Cardiac muscle cell (in vitro differentiated cells and primary cell): ENCODE measurements around the gene ASCC1. TPM values are rescaled to one million over a fixed set of nuclear protein-coding genes. Genes with fewer than 3 reads are reported as not detected.

Source experiments
- DNase-seq, 2 donors: peaks; one replicate each; pipeline versions ENCODE4 v3.0.0 to v3.0.0-alpha.2; 2010 to 2017; ENCODE audit warnings: low read depth in 1 of 2, low spot score in 1 of 2
- H3K27ac ChIP-seq: fragments of 200-600 bp; sonication (generic); 2 replicates; pipeline ENCODE4 v1.5.1; 2016
- H3K27me3 ChIP-seq: fragments of 200-600 bp; sonication (generic); 2 replicates; pipeline ENCODE4 v1.6.0; 2016; ENCODE audit warnings: control low read depth
- H3K36me3 ChIP-seq: fragments of 200-600 bp; sonication (generic); 2 replicates; pipeline ENCODE4 v1.5.1; 2016; ENCODE audit warnings: control low read depth
- H3K4me1 ChIP-seq: fragments of 200-600 bp; sonication (generic); 2 replicates; pipeline ENCODE4 v1.8.1; 2017; ENCODE audit warnings: low read depth, mild to moderate bottlenecking, mixed run types
- H3K4me3 ChIP-seq: fragments of 200-600 bp; sonication (generic); 2 replicates; pipeline ENCODE4 v1.5.1; 2016; ENCODE audit warnings: mild to moderate bottlenecking
- H3K9me3 ChIP-seq: fragments of 200-600 bp; sonication (generic); 2 replicates; pipeline ENCODE4 v1.5.1; 2017; ENCODE audit warnings: low read depth, mild to moderate bottlenecking, control low read depth
- polyA plus RNA-seq: library from polyadenylated mRNA; unstranded; fragments of >200 nt; fragmentation: Nextera tagmentation; extraction: Ambion mirVana; gene quantifications from 2 replicates; pipeline ENCODE4 v1.2.1, GENCODE V29; 2016
- total RNA-seq: library from RNA; depleted of rRNA; stranded (reverse); fragments of >200 nt; gene quantifications from 2 replicates; pipeline ENCODE4 v1.2.3, GENCODE V29; 2016
- TF ChIP-seq, protein P1 (sequence below): IDR thresholded peaks from 2 replicates; pipeline ENCODE4 v1.5.1; 2012; ENCODE audit warnings: low read depth, mild to moderate bottlenecking, low read length

The ASCC1 gene
- total and polyA plus RNA-seq, 2 experiments from 2014 or later = 41.3 to 58.4 TPM

GRCh38 chr10:72082856-72083789, 133.0 kb downstream of the ASCC1 start:
- TF ChIP-seq, protein P1, sequence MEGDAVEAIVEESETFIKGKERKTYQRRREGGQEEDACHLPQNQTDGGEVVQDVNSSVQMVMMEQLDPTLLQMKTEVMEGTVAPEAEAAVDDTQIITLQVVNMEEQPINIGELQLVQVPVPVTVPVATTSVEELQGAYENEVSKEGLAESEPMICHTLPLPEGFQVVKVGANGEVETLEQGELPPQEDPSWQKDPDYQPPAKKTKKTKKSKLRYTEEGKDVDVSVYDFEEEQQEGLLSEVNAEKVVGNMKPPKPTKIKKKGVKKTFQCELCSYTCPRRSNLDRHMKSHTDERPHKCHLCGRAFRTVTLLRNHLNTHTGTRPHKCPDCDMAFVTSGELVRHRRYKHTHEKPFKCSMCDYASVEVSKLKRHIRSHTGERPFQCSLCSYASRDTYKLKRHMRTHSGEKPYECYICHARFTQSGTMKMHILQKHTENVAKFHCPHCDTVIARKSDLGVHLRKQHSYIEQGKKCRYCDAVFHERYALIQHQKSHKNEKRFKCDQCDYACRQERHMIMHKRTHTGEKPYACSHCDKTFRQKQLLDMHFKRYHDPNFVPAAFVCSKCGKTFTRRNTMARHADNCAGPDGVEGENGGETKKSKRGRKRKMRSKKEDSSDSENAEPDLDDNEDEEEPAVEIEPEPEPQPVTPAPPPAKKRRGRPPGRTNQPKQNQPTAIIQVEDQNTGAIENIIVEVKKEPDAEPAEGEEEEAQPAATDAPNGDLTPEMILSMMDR = no peak
- H3K4me3 ChIP-seq = no peak overlapping the region
- peaks cover 7% of the 10 kb centered on the region for H3K4me1 ChIP-seq
- no peak for DNase-seq
- H3K36me3 ChIP-seq = no peaks in the 10 kb centered on the region
- H3K27ac ChIP-seq = no peak overlapping the region
- H3K9me3 ChIP-seq = no peaks in the 10 kb centered on the region
- peaks cover 40% of the 10 kb centered on the region for H3K27me3 ChIP-seq

- Histone ChIP-seq H3K4me3 (no peak overlapping the region), H3K27ac (no peak overlapping the region), H3K27me3 (peaks cover 28% of the 10 kb centered on the region), H3K9me3 (no peaks in the 10 kb centered on the region), H3K4me1 (no peaks in the 10 kb centered on the region), H3K36me3 (no peaks in the 10 kb centered on the region)
- DNase-seq = no peak
- TF ChIP-seq, protein P1 = no peak
These were observed 134.1 kb downstream of the ASCC1 start for GRCh38 chr10:72081772-72082590.

- DNase-seq = no peak
- TF ChIP-seq, protein P1 = no peak
- Histone ChIP-seq H3K27me3 (peaks cover 20% of the 10 kb centered on the region), H3K4me1 (no peaks in the 10 kb centered on the region), H3K9me3 (no peaks in the 10 kb centered on the region), H3K27ac (no peak overlapping the region), H3K4me3 (no peak overlapping the region), H3K36me3 (no peaks in the 10 kb centered on the region)
These were observed 134.9 kb downstream of the ASCC1 start for GRCh38 chr10:72081210-72081609.

DNA sequence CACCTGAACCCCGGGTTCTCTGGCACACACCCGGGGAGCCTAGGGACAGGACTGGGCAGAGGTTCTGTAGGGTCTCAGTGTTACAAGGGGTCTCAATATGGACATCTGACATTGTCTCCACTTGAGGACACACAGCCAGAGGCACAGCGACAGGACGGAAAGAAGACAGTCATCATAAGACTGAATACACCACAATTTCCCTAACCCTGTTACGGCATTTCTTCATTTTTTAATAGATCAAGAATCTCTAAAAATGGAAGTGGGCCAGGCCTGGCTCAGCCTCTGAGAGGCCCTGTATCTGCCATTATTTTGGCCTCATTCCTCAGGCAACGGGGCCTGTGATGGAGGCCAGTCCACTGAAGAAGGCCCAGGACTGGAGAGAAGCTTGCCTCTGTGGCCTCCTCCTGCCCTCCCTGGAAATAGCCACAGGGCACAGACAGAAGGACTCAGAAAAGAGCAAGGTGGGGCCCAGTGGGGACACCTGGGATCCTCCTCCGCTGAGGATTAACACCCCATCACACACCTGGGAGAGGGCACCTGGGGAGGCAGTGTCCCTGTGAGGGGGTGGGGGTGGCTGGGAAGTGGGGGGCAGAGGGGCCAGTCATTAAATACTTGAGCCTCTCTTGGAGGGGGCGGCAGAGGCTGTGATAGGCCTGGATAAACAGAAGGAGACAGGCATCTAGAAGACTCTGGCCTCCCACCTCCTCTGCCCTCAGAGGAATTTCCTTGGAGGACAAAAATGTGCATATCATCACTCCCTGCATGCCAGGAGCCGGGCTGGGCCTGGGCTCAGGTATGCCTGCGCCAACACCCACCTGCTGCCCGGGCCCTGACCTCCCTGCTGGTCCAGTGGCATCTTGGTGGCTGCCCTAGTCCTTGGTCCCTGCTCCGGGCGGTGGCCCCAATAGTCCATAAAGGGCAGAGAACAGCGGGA, 135.8 kb downstream of the ASCC1 start:
- no peak overlapping the region for H3K4me3 ChIP-seq
- peaks cover 11% of the 10 kb centered on the region for H3K27me3 ChIP-seq
- TF ChIP-seq, protein P1 = no peak
- no peaks in the 10 kb centered on the region for H3K9me3 ChIP-seq
- no peaks in the 10 kb centered on the region for H3K4me1 ChIP-seq
- no peak for DNase-seq
- no peak overlapping the region for H3K27ac ChIP-seq
- no peaks in the 10 kb centered on the region for H3K36me3 ChIP-seq

DNA sequence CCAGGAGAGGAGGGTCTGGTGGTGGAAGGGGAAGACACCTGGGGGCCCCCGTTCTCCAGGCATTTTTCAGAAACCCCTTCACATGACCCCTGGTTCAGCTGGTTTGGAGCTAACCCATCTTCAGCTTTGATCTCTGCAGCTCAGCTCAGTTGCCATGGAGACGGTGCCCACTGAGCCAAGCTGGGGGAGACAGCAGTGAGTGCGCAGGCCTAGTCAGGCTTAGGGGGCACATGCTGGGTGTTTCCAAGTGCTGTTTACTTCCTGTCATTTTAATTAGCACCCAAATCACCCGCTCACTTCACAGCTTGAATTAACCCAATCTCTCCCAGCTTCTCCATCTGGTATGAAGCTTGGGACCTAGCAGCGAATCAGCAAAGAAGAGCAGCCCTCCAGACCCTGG, 136.7 kb downstream of the ASCC1 start:
- Histone ChIP-seq H3K9me3 (no peaks in the 10 kb centered on the region), H3K4me3 (no peak overlapping the region), H3K36me3 (no peaks in the 10 kb centered on the region), H3K4me1 (no peaks in the 10 kb centered on the region), H3K27me3 (peaks cover 2% of the 10 kb centered on the region), H3K27ac (no peak overlapping the region)
- no peak for DNase-seq
- TF ChIP-seq, protein P1 = no peak
